ENCODE data around the gene OR3A1. TPM values are rescaled to one million over a fixed set of nuclear protein-coding genes. Genes with fewer than 3 reads are reported as not detected.

The OR3A1 gene
- total RNA-seq (2022; extraction: Qiagen RNA extraction): not detected in 5 replicates

DNA sequence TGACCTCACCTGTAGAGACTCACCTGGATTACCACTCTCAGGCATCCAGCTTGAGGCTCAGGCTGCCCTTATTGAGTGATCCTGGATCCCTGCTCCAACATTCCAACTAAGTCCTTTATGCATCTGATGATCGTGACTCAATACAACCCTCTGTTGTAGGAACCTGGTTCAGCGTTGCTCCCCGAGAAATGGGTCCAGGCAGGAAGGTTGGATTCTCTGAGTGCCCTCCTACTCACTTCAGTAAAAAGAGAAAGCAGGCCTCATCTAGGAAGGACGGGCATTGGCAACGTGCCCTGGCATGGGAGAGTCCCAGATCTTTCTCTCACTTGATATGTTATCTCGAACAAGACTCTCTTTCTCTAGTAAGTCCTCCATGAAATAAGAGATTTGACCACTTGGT, at the start of gene OR3A1:
TSS of gene OR3A1 (minus strand) at position 101 of the 400 bp plus-strand sequence. CDS start 5,778 bp downstream, outside the sequence.

Other genes with a start within 250 kb of the OR3A1 start
- gene OR1D5, start 234.8 kb downstream of the OR3A1 start, total RNA-seq (2022; extraction: Qiagen RNA extraction): not detected in 5 replicates
- not detected in 5 replicates for gene OR1D2, start 193.9 kb downstream of the OR3A1 start, total RNA-seq (2022; extraction: Qiagen RNA extraction)
- not detected in 5 replicates for gene OR1G1, start 170.8 kb downstream of the OR3A1 start, total RNA-seq (2022; extraction: Qiagen RNA extraction)
- gene OR1A2, start 100.8 kb downstream of the OR3A1 start, total RNA-seq (2022; extraction: Qiagen RNA extraction): not detected in 5 replicates
- not detected in 5 replicates for gene OR1A1, start 90.7 kb downstream of the OR3A1 start, total RNA-seq (2022; extraction: Qiagen RNA extraction)
- gene OR3A2, start 87.9 kb upstream of the OR3A1 start, total RNA-seq (2022; extraction: Qiagen RNA extraction): not detected in 5 replicates
- not detected in 5 replicates for gene OR1E1, start 100.0 kb upstream of the OR3A1 start, total RNA-seq (2022; extraction: Qiagen RNA extraction)
- not detected in 5 replicates for gene OR3A3, start 113.0 kb upstream of the OR3A1 start, total RNA-seq (2022; extraction: Qiagen RNA extraction)
- not detected in 5 replicates for gene OR1E2, start 135.5 kb upstream of the OR3A1 start, total RNA-seq (2022; extraction: Qiagen RNA extraction)
- gene SPATA22, start 173.5 kb upstream of the OR3A1 start, total RNA-seq (2022; extraction: Qiagen RNA extraction): not detected in 5 replicates
- not detected in 5 replicates for gene ASPA, start 177.6 kb upstream of the OR3A1 start, total RNA-seq (2022; extraction: Qiagen RNA extraction)